ENCODE data around the gene FAM240B. TPM values are rescaled to one million over a fixed set of nuclear protein-coding genes. Genes with fewer than 3 reads are reported as not detected.
A peak's percentile ranks its signal among the peaks of the same experiment; 100 is the strongest.

FAM240B gene
- total RNA-seq, 4 donors from 2014 or later = not detected

GRCh38 chr9:38715684-38716083, 4.2 kb downstream of the FAM240B start:
- Histone ChIP-seq H3K27ac (no peak overlapping the region), H3K27me3 (no peaks in the 10 kb centered on the region), H3K9me3 (no peaks in the 10 kb centered on the region), H3K36me3 (no peaks in the 10 kb centered on the region), H3K4me1 (no peaks in the 10 kb centered on the region), H3K4me3 (no peak overlapping the region)
- TF ChIP-seq POLR2A (IDR thresholded peaks at IDR 0.05) = no peak
- TF ChIP-seq, protein P1, sequence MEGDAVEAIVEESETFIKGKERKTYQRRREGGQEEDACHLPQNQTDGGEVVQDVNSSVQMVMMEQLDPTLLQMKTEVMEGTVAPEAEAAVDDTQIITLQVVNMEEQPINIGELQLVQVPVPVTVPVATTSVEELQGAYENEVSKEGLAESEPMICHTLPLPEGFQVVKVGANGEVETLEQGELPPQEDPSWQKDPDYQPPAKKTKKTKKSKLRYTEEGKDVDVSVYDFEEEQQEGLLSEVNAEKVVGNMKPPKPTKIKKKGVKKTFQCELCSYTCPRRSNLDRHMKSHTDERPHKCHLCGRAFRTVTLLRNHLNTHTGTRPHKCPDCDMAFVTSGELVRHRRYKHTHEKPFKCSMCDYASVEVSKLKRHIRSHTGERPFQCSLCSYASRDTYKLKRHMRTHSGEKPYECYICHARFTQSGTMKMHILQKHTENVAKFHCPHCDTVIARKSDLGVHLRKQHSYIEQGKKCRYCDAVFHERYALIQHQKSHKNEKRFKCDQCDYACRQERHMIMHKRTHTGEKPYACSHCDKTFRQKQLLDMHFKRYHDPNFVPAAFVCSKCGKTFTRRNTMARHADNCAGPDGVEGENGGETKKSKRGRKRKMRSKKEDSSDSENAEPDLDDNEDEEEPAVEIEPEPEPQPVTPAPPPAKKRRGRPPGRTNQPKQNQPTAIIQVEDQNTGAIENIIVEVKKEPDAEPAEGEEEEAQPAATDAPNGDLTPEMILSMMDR (IDR thresholded peaks at IDR 0.05) = no peak
- DNase-seq = no peak

GRCh38 chr9:38713426-38713825, 6.5 kb downstream of the FAM240B start:
- DNase-seq = no peak
- no peaks in the 10 kb centered on the region for H3K4me1 ChIP-seq
- H3K9me3 ChIP-seq = no peaks in the 10 kb centered on the region
- H3K27ac ChIP-seq = no peak overlapping the region
- H3K27me3 ChIP-seq = no peaks in the 10 kb centered on the region
- H3K4me3 ChIP-seq = no peak overlapping the region
- no peaks in the 10 kb centered on the region for H3K36me3 ChIP-seq
- TF ChIP-seq, protein P1 (IDR thresholded peaks at IDR 0.05) = no peak
- TF ChIP-seq POLR2A (IDR thresholded peaks at IDR 0.05) = no peak

GRCh38 chr9:38708759-38709158, 11.2 kb downstream of the FAM240B start:
- H3K4me3 ChIP-seq = no peak overlapping the region
- no peaks in the 10 kb centered on the region for H3K9me3 ChIP-seq
- H3K27ac ChIP-seq = no peak overlapping the region
- no peaks in the 10 kb centered on the region for H3K27me3 ChIP-seq
- TF ChIP-seq POLR2A (IDR thresholded peaks at IDR 0.05) = no peak
- TF ChIP-seq, protein P1 (IDR thresholded peaks at IDR 0.05) = no peak
- DNase-seq = no peak
- no peaks in the 10 kb centered on the region for H3K4me1 ChIP-seq
- no peaks in the 10 kb centered on the region for H3K36me3 ChIP-seq

- Histone ChIP-seq H3K9me3 (no peaks in the 10 kb centered on the region), H3K27me3 (no peaks in the 10 kb centered on the region), H3K4me1 (no peaks in the 10 kb centered on the region), H3K36me3 (no peaks in the 10 kb centered on the region), H3K4me3 (no peak overlapping the region), H3K27ac (no peak overlapping the region)
- TF ChIP-seq, protein P1 (IDR thresholded peaks at IDR 0.05) = peak in 2 of 6 experiments; percentile 7 to 19
- TF ChIP-seq POLR2A (IDR thresholded peaks at IDR 0.05) = no peak
- no peak for DNase-seq
These were observed 11.9 kb downstream of the FAM240B start for GRCh38 chr9:38707885-38708637.

DNA sequence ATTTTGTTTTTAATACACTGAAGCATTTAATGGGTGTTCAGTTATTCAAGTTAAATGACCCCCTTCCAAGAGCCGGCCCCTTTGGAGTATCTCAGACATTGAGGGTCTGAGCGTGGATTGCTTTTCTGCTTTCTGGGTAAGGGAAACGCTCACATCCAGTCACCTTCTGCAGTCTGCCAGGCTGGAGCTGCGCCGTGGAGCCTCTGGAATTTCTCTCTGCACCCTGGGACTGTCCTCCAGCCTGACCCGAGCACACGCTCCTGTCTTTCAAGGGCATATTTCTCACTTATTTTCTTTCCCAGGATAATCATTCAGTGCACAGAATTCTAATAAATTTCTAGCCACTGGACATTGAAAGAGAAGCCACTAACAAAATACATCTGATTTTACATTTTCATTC, 13.4 kb downstream of the FAM240B start:
- no peaks in the 10 kb centered on the region for H3K27me3 ChIP-seq
- no peaks in the 10 kb centered on the region for H3K4me1 ChIP-seq
- no peak for TF ChIP-seq POLR2A (IDR thresholded peaks at IDR 0.05)
- TF ChIP-seq, protein P1 (IDR thresholded peaks at IDR 0.05) = no peak
- DNase-seq = no peak
- H3K9me3 ChIP-seq = no peaks in the 10 kb centered on the region
- H3K4me3 ChIP-seq = no peak overlapping the region
- H3K36me3 ChIP-seq = no peaks in the 10 kb centered on the region
- H3K27ac ChIP-seq = no peak overlapping the region
